CD1c-positive myeloid dendritic cell (primary cell): ENCODE data around the gene MAP3K10.

Experiments used
- DNase-seq: peaks from one replicate; pipeline ENCODE4 v3.0.0-alpha.2; 2016; ENCODE audit errors: extremely low spot score

MAP3K10 gene

DNA sequence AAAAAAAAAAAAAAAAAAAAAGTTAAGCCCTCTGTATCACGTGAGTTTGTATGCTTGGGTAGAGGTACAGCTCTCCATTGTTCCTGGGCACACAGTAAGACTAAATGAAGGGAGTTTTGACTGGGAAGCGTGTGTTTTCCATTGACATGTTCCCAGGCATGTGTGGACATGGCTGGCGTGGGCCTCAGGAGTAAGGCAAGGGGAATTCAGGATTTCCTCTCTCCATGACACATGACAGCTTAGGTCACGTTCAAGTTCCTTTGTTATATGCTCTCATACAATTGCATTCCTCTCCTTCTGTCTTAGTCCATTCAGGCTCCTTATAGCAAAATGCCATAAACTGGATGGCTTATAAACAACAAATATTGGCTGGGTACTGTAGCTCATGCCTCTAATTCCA lies 17.1 kb upstream of the MAP3K10 start:
- no peak for DNase-seq

DNA sequence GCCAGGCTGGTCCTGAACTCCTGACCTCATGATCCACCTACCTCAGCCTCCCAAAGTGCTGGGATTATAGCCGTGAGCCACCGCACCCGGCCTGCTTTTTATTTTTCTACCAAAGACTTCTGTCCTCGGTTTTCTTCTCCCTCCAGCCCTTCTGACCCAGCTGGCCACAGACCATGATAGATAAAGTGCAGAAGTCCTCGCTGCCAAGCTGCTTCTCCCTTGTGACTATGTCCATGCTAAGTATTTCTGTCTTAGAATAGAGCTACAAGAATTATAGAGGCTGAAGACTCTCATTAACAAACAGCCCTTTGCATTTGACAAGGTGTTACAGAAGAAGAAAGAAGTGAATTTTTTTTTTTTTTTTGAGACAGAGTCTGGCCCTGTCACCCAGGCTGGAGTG lies 15.4 kb upstream of the MAP3K10 start:
- DNase-seq = no peak

DNA sequence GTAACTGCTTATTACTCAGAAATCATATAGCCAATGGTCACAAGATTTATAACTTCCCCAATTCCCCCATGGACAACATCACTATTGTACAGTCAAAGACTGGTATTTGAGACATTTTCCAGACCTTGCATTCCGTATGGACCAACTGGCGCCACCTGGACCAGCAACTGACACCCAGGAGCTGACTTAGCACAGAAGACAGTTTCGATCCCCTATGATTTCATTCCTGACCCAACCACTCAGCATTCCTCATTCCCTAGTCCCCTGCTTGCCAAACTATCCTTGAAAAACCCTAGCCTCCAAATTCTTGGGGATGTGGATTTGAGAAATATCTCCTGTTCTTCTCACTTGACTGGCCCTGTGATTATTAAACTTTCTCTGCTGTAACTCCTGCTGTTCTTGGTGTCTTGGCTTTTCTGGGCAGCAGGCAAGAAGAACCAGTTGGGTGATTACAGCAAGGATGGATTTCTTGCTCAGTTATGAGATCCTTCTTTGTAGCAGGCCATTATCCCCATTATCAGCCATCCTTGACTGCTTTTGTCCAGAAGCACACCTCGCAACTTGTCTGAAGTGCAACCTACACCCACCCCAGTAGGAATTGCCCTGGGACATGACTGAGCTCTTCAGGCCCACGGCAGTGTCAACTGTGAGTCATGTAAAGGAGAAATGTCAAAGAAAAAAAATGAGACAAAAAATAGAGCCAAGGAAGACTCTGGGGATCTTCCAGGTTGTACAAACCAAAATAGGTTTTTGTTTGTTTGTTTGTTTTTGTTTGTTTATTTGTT lies 13.7 kb upstream of the MAP3K10 start:
- no peak for DNase-seq

DNA sequence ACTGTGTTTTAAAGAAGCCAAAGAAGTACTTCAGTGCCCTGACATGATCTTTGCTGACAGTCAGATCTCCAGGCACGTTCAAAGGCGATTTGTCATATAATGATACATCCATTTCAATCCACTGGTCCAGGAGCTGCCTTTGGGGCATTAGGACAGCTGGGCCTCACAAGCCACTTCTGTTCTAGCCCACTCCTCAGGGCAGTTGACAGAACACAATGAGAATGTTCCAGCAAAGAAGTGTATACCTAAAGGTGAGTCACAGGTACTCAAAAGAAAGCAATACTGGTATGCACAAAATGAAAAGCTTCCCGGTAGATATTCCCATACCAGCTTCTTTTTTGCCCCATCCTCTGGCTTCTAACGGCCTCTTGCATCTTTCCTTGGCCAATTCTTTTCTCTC lies 12.5 kb upstream of the MAP3K10 start:
- DNase-seq = no peak

DNA sequence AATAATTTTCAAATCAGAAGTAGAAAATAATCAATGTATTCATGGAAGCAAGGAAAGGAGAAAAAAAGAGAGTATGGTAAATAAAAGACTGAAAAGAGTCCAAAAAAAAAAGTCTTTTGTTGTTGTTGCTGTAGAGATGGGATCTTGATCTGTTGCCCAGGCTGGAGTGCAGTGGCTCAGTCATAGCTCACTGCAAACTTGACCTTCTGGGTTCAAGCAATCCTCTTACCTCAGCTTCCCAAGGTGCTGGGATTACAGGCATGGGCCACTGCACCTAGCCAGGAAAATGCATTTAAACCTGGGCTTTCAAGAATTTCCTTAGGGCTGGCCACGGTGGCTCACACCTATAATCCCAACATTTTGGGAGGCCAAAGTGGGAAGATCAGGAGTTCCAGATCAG lies 7.0 kb upstream of the MAP3K10 start:
- no peak for DNase-seq

DNA sequence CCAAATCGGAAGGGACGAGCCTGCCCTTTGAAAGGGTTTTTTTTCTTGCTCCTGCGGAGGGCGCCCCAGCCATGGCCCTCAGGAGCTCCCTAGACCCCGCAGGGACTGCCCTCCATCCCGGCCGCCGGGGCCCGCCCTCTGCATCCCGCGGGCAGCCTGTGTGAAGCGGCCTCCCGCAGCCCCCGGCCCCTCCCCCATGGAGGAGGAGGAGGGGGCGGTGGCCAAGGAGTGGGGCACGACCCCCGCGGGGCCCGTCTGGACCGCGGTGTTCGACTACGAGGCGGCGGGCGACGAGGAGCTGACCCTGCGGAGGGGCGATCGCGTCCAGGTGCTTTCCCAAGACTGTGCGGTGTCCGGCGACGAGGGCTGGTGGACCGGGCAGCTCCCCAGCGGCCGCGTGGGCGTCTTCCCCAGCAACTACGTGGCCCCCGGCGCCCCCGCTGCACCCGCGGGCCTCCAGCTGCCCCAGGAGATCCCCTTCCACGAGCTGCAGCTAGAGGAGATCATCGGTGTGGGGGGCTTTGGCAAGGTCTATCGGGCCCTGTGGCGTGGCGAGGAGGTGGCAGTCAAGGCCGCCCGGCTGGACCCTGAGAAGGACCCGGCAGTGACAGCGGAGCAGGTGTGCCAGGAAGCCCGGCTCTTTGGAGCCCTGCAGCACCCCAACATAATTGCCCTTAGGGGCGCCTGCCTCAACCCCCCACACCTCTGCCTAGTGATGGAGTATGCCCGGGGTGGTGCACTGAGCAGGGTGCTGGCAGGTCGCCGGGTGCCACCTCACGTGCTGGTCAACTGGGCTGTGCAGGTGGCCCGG lies 815 bp downstream of the MAP3K10 start:
- DNase-seq = peak; percentile 28

DNA sequence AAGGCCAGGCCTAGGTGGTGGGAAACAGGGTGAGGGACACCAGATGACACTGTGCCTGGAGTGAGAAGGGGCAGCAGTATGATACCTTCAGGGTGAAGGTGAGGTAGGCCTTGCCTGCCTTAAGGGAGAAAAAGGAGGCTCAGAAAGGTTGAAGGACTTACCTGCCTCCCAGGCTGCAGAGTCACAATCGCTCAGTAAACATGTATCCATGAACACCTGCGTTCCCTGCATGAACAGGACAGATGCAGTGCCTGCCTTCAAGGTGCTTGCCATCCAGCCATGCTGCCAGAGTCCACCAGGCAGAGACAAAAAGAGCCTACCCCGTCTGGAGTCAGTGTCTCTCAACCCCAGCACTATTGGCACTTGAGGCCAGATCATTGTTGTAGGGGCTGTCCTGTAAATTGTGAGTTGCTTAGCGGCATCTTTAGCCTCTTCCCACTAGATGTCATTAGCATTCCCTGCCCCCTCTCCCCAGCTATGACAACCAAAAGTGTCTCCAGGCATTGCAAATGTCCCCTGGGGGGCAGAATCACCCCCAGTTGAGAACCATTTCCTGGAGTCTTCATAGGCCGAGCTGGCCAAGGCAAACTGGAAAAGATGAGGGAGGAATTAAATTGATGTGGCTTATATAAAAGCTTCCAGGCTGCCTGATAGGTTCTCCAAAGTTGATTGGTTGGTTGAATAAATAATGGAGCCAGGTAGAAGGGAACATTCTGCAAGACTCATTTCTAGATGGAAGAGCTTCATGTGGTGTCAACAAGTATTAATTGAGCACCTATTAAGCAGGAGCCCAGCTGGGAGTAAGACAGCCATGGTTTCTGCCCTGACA lies 1.7 kb downstream of the MAP3K10 start:
- DNase-seq = no peak

DNA sequence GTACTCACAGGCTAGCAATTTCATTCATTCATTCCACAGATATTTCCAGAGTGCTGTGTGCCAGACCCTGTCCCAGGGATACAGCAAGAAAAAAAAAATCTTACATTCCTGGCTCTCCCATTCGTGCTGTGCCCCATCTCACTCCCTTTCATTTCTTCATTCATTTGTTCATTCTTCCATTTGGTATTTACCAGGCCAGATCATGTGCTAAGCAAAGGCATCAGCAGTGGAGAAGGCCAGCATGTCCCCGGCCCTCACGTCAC lies 2.3 kb downstream of the MAP3K10 start:
- no peak for DNase-seq

DNA sequence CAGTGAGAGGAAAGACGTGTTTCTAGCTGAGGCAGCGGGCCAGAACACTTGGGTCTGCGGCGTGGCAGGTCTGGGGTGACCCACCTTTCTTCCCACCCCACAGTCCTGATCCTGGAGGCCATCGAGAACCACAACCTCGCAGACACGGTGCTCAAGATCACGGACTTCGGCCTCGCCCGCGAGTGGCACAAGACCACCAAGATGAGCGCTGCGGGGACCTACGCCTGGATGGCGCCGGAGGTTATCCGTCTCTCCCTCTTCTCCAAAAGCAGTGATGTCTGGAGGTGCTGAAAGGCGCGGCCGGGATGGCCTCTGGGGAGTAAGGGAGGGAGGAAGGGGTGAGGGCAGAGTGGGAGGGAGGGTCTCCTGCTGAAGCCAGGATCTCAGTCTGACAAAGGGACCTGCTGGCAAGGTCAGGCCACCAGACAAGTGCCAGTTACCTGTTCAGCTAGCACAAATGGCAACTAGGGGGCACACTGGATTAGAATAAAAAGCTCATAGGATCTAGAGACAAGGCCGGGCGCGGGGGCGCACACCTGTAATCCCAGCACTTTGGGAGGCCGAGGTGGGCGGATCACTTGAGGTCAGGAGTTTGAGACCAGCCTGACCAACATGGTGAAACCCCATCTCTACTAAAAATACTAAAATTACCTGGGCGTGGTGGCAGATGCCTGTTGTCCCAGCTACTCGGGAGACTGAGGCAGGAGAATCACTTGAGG lies 7.2 kb downstream of the MAP3K10 start:
- no peak for DNase-seq

DNA sequence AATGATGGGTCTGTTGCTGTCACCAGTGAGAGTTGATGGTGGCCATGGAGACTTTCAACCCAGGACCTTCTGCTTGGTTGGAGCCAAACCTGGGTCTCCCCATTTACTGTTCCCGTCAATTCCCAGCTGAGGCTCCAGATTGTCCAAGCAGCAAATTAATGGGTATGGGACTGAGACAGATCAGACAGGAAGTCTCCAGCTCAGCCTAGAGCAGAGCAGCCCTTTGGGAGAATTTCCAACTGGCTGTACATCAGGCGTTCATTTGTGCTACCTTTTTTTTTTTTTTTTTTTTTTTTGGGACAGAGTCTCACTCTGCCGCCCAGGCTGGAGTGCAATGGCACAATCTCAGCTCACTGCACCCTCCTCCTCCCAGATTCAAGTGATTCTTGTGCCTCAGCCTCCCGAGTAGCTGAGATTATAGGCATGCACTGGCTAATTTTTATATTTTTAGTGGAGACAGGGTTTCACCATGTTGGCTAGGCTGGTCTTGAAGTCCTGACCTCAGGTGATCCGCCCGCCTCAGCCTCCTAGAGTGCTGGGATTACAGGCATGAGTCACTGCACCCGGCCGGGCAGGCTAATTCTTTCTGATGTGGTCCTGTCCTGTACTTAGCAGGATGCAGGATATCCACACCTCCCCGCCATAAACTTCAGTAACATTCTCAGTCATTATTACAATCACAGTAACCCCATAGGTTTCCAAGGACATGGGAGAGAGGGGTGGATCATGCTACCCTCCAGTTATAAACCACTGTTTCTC lies 9.3 kb downstream of the MAP3K10 start:
- DNase-seq = no peak

DNA sequence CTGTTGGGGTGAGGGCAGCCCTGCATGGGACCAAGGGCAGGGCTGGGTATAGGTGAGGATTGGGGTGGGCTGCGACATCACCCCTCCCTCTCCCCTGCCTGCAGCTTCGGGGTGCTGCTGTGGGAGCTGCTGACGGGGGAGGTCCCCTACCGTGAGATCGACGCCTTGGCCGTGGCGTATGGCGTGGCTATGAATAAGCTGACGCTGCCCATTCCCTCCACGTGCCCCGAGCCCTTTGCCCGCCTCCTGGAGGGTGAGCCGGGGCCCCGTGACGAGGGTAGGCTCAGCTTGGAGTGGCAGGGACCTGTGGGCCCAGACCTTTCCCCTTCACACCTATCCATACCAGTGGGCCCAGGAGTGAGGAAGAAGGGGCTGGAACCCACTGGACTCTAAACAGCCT lies 13.2 kb downstream of the MAP3K10 start:
- DNase-seq = no peak

DNA sequence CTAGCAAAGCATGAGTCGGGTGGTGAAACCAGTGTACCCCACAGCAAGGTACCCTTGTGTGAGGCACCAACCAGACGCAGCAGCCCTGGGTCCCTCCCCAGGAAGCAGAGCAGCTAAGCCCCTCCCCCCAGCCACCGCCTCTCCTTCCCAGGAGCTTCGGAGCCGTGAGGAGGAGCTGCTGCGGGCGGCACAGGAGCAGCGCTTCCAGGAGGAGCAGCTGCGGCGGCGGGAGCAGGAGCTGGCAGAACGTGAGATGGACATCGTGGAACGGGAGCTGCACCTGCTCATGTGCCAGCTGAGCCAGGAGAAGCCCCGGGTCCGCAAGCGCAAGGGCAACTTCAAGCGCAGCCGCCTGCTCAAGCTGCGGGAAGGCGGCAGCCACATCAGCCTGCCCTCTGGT lies 14.5 kb downstream of the MAP3K10 start:
- DNase-seq = no peak

DNA sequence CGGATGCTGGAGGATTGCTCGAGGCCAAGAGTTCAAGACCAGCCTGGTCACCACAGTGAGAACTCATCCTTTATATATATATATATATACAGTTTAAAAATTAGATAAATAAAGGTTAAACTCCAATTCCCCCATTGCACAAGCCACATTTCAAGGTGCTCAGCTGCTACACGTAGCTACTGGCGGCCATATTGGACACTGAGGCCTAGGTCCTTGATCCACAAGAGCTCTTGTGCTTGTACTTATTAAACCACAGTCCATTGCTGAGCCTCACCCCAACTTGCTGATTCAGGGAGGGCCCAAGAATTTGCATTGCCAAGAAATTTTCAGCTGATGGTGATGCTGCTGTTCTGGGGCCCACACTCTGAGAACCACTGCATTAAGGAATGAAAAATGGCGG lies 17.4 kb downstream of the MAP3K10 start:
- DNase-seq = no peak

DNA sequence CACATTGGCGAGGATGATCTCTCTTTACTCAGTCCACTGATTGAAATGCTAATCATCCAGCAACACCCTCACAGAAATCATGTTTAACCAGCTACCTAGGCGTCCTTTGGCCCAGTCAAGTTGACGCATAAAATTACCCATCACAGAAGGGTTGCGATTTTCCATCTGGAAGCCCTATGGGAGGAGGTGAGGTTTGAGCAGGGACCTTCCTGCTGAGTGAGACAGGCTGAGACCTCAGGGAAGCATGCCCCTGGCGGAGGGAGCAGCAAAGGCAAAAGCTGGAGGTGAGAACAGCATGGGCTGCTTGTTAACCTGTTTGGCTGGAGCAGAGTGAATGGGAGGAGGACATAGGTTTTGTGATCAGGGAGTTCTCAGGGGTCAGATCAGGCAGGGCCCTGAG lies 19.7 kb downstream of the MAP3K10 start:
- no peak for DNase-seq

DNA sequence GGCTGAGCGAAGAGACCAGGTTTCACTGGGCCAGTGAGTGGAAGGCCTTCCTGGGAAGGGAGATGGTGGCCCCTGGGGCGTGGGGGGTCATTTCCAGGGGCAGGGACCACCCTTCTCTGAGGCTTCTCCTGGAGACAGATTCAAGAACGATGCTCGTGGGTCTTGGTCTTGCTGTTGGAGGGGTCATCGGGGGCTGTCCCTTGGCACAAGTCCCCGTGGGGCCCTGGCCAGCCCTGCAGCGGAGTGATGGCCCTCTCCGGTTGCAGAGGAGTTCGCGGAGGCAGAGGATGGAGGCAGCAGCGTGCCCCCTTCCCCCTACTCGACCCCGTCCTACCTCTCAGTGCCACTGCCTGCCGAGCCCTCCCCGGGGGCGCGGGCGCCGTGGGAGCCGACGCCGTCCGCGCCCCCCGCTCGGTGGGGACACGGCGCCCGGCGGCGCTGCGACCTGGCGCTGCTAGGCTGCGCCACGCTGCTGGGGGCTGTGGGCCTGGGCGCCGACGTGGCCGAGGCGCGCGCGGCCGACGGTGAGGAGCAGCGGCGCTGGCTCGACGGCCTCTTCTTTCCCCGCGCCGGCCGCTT lies 22.1 kb downstream of the MAP3K10 start:
- no peak for DNase-seq

DNA sequence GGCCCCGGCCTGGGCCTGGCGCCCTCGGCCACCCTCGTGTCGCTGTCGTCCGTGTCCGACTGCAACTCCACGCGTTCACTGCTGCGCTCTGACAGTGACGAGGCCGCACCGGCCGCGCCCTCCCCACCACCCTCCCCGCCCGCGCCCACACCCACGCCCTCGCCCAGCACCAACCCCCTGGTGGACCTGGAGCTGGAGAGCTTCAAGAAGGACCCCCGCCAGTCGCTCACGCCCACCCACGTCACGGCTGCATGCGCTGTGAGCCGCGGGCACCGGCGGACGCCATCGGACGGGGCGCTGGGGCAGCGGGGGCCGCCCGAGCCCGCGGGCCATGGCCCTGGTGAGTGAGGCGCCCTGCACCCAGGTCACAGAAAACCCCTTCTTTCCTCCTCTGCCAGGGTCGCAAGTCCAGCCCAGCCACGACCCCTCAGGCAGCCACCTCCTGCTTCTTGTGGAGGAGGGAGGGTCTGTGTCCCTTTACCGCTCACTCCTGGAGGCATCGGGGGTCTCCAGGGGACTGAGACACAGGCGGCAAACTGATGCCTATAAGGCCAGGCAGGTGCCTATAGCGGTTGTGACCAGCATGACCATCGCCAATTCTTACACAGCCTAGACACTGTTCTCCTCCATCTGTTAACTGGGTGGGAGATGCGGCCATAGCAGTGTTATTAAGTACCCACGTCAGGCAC lies 22.8 kb downstream of the MAP3K10 start:
- no peak for DNase-seq

DNA sequence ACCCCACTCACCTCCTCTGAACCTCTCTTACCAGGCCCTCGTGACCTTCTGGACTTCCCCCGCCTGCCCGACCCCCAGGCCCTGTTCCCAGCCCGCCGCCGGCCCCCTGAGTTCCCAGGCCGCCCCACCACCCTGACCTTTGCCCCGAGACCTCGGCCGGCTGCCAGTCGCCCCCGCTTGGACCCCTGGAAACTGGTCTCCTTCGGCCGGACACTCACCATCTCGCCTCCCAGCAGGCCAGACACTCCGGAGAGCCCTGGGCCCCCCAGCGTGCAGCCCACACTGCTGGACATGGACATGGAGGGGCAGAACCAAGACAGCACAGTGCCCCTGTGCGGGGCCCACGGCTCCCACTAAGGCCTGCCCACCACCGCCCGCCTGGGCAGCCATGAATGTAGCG lies 23.7 kb downstream of the MAP3K10 start:
- no peak for DNase-seq

DNA sequence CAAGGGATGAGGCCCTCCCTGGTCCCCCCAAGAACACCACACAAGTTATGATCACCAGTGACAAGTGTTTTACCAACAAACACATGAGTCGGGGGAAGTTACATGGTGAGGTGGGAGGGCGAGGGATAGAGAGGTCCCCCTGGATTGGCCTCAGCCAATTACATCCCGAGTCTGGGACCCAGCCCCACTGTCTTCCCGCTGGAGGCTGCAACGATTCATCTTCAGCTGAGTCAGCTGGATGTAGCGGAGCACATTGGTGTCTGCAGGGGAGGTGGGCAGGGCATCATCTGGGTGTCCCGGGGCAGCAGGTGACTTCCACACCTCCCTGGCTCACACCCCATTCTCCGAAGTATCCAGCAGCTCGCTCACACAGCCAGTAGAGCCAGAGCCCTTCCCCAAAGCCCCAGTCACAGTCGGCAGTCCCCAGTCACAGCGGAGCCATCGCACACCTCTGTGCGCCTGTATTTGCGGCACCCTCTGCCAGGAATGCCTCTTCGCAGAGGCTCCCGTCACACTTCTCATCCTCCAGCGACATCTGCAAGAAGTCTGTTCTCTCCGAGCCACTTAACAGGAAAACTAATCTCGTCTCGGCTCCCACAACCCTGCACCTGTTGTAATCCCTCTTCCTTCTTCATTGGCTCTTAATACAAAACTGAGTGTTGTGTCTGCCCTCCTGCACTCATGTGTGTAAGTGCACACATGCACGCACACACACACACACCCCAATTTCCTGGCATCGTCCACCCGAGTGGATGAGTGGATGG lies 25.0 kb downstream of the MAP3K10 start:
- no peak for DNase-seq

DNA sequence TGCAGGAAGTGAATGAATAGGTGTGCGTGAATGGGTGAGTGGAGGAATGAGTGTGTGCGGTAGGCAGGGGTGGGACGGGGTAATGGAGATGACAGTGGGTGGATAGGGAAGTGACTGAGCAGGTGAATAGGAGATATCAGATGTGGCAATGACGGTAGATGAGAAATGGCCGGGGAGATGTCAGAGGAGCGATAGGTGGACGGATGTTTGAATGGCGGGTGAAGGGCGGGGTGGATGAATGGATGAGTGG lies 25.5 kb downstream of the MAP3K10 start:
- no peak for DNase-seq
